Transverse colon (tissue), 4 donors: ENCODE measurements around the gene AKAP13.

Experiments used
- POLR2A ChIP-seq: fragments of 450-650 bp; IDR thresholded peaks from one replicate; pipeline ENCODE4 v1.6.1; 2016; ENCODE audit warnings: antibody characterized with exemption, mild to moderate bottlenecking, moderate library complexity
- POLR2AphosphoS5 ChIP-seq, 3 donors: sonication (generic); formaldehyde crosslinking; IDR thresholded peaks; one replicate each; pipeline ENCODE4 v1.6.1; 2016; ENCODE audit warnings: antibody characterized with exemption in 3 of 3
- TF ChIP-seq, protein P1 (sequence below), 5 experiments: fragments of 200-600 bp in 3 of 5; fragments of 450-650 bp in 2 of 5; sonication (generic) in 3 of 5; IDR thresholded peaks; 1 replicate in 2 of 5; 2 replicates in 3 of 5; pipeline ENCODE4 v1.5.1; 2016 to 2017; ENCODE audit warnings: antibody characterized with exemption in 5 of 5, inconsistent platforms in 3 of 5, mild to moderate bottlenecking in 2 of 5, moderate library complexity in 1 of 5

GRCh38 chr15:85453144-85453872 lies 72.9 kb downstream of the AKAP13 start:
- TF ChIP-seq, protein P1, sequence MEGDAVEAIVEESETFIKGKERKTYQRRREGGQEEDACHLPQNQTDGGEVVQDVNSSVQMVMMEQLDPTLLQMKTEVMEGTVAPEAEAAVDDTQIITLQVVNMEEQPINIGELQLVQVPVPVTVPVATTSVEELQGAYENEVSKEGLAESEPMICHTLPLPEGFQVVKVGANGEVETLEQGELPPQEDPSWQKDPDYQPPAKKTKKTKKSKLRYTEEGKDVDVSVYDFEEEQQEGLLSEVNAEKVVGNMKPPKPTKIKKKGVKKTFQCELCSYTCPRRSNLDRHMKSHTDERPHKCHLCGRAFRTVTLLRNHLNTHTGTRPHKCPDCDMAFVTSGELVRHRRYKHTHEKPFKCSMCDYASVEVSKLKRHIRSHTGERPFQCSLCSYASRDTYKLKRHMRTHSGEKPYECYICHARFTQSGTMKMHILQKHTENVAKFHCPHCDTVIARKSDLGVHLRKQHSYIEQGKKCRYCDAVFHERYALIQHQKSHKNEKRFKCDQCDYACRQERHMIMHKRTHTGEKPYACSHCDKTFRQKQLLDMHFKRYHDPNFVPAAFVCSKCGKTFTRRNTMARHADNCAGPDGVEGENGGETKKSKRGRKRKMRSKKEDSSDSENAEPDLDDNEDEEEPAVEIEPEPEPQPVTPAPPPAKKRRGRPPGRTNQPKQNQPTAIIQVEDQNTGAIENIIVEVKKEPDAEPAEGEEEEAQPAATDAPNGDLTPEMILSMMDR (IDR thresholded peaks at IDR 0.05) = no peak
- TF ChIP-seq POLR2A (no peak), POLR2AphosphoS5 (IDR thresholded peaks at IDR 0.05) (no peak)
